Measurements from ENCODE around the gene RBM45.
"Not testable (repeated sequence)": the region's sequence is repeated elsewhere in the genome, so short reads cannot be mapped to it uniquely, and the experiment has no call there.

RBM45 gene, protein sequence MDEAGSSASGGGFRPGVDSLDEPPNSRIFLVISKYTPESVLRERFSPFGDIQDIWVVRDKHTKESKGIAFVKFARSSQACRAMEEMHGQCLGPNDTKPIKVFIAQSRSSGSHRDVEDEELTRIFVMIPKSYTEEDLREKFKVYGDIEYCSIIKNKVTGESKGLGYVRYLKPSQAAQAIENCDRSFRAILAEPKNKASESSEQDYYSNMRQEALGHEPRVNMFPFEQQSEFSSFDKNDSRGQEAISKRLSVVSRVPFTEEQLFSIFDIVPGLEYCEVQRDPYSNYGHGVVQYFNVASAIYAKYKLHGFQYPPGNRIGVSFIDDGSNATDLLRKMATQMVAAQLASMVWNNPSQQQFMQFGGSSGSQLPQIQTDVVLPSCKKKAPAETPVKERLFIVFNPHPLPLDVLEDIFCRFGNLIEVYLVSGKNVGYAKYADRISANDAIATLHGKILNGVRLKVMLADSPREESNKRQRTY

DNA sequence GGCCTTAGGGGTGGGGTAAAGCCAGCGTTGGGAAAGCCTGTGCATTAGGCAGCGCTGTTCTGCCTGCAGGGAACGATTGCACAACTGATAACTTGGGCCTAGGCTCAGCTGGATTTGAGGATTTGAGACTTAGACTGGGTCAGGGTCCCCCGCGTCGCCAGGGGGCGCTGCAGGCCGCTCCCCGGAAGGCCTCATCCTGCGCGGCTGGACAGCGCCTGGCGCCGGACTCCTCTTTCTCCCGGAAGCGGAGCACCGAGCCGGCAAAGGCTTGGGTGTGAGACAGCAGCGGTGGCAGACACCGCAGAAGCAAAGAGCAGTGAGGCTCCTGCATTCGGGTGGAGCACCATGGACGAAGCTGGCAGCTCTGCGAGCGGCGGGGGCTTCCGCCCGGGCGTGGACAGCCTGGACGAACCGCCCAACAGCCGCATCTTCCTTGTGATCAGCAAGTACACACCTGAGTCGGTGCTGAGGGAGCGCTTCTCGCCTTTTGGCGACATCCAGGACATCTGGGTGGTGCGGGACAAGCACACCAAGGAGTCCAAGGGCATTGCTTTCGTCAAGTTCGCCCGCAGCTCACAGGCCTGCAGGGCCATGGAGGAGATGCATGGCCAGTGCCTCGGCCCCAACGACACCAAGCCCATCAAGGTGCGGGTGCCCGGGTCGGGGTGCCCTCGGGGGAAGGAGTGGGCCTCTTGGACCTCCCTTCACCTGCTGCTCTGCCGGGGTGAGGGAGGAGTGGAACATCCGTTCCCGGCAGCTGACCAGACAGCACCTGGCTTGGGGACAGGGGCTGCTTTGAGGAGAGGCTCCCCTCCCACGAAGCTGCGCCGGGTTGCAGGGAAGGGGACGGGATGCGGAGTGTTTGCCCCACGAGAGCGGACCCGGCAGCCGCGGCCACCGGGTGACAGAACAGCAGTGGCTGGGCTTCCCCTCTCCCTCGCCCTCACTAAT, at the start of gene RBM45:
TSS of gene RBM45 (plus strand) at position 236 of the 951 bp plus-strand sequence. CDS start at position 346, 110 bp downstream.
- peak; percentile 75 for DNase-seq (ENCODE audit: low read depth)

DNA sequence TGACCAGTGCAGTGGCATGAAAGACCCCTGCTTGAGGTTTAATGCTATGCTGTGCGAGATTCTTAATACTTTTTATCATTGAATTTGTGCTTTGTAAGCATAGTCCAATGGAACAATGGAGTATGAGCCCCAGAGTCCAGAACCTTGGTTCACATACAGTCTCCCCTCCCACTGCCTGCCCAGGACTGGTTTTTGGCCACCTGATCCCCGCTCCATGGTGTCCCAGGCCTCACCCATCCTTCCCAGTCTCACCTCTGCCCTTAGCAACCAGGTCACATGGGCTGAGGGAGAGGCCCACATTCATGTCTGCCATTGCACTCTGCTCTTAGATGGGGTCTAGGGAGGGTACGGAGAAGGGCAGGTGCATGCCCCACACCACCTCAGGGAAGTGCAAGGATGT, 45.9 kb upstream of the RBM45 start:
- DNase-seq (ENCODE audit: low read depth), result no peak

- no peak for DNase-seq (ENCODE audit: low read depth)
These were observed 45.2 kb upstream of the RBM45 start for GRCh38 chr2:178066890-178067669.

DNA sequence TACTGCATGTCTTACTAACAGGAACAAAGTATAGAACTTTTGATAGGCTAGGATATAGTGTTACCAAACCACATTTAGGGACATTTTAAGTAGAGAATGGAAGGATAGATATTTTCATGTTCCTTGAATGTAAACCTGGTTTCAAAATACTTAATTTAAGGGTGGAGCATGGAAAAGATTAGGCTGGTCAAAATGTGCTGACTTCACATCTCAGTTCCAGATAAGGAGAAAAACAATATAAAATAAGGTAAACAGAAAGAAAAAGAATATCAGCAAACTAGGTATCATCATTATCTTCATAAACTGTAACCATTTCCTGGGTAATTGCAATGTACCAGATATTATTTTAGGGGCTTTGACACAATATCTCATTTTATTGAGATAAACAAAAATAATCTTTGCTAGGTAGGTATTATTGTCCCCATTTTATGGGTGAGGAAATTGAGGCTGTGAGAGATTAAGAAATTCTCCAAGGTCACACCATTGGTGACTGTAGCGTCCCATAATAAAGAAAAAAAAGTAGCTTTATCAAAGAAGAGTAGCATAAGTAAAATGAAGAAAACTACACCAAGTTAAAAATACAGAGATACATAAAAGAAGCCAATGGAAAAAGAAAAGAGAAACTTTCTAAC, 43.3 kb upstream of the RBM45 start:
- DNase-seq (ENCODE audit: low read depth), result no peak

DNA sequence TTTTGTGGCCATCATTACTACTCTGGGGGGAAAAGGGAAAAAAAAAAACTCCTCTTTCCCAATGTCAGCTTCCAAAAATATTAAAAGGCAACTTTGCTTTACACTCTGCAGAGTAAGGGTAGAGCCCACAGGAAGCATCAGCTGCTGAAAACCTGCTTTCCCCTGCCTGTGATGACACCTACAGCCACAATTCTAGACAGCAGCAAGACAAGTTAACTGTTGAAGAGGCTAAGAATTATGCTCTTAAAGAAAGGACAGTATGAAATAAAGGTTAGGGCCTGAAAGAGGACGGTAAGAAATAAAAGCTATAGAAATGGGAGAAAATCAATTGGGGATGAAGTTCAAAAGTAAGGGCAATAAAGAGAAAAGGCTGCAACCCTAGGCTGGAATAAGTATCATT, 42.7 kb upstream of the RBM45 start:
- no peak for DNase-seq (ENCODE audit: low read depth)

- no peak for DNase-seq (ENCODE audit: low read depth)
These were observed 41.4 kb upstream of the RBM45 start for GRCh38 chr2:178070824-178071223.

- no peak for DNase-seq (ENCODE audit: low read depth)
These were observed 40.2 kb upstream of the RBM45 start for GRCh38 chr2:178072000-178072382.

GRCh38 chr2:178072383-178073301, 39.6 kb upstream of the RBM45 start, which contains the start of gene PDE11A:
TSS of gene PDE11A (minus strand) at chr2:178072777. CDS start at chr2:178072437, 340 bp downstream.
- DNase-seq (ENCODE audit: low read depth), result no peak

- no peak for DNase-seq (ENCODE audit: low read depth)
These were observed 37.9 kb upstream of the RBM45 start for GRCh38 chr2:178074123-178075005.

DNA sequence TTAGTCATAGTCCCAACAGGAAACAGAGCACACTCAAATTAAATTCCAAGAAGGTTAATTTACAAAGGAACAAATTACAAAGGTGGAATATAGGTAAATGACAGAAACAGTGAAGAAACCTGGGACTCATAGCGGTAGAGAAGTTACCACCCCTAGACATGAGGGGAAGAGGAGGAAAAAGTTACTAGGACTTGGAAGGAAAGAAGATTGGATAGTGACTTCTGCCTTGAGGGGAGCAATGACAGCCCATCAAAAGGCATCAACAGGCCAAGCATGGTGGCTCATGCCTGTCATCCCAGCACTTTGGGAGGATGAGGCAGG, 37.3 kb upstream of the RBM45 start:
- no peak for DNase-seq (ENCODE audit: low read depth)

- no peak for DNase-seq (ENCODE audit: low read depth)
These were observed 36.1 kb upstream of the RBM45 start for GRCh38 chr2:178076130-178076529.

DNA sequence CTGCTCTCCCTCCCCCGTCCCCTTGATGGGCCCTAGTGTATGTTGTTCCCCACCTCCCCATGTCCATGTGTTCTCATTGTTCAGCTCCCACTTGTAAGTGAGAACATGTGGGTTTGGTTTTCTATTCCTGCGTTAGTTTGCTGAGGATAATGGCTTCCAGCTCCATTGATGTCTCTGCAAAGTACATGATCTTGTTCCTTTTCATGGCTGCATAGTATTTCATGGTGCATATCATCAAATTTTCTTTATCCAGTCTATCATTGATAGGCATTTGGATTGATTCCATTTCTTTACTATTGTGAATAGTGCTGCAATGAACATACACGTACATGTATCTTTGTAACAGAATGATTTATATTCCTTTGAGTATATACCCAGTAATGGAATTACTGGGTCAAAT, 33.0 kb upstream of the RBM45 start:
- not testable (repeated sequence) for DNase-seq (ENCODE audit: low read depth)

DNA sequence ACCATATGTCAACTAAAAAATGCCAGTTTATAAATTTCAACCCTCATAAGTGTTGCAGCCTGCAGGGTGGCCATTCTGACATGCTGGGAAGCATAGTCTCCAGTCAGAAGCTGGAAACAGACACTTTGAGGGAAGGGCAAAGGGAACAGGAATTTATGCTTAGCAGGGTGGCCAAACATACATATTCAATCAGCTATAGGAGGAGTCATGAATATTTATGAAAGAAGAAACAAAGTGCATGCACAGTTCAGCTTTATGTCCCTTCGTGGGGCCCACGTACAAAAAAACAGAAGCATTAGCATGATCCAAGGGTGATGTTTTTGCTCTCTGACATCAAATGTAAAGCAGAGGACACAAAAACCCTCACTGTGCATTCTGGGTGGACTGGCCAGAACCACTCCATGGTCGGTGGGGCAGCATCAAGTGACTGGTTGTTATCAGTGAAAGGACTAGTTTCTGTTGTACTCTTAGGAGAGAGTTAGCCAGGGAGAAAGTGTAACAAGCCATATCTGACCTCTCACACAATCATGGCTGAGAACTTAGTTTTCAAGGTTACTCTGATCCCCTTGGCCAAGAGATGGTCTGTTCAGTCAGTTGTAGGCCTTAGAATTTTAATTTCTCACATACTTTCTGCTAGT, 29.7 kb upstream of the RBM45 start:
- DNase-seq (ENCODE audit: low read depth), result no peak

DNA sequence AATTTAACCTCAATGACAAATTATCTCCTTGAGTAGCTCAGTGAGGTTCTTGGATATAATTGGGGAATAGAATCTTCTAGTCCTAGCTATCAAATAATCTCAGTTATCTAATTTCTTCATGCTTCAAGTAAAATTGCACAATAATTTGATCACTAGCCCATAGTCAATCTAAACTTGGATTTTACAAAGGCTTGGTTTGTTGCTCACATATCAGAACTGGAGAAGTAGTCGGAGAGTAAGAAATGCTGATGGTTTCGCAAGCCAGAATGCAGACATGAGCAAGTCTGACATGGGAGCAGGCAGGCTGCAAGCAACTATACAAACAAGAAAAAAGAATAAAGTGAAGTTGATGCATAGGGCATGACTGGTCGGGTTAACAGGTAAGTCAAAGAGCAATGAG, 28.0 kb upstream of the RBM45 start:
- DNase-seq (ENCODE audit: low read depth), result no peak

- DNase-seq (ENCODE audit: low read depth), result no peak
These were observed 23.4 kb upstream of the RBM45 start for GRCh38 chr2:178088774-178089270.

DNA sequence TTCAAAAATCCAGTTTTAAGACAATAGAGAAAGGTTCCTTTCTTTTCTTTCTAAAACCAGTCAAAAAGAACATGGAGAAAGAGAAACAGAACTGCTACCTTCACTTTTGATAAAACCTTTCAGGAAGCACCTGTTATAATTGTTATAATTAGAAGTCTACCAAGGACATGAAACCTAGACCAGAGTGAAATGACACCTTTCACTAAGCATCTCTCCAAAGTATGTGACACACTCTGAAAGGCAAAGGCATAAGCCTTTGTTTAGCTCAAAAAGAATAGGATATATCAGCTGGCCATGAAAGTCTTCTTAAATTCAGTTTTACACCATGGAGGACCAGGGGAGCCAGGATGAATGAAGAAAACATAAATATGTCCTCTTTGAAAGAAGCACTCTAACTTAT, 18.8 kb upstream of the RBM45 start:
- no peak for DNase-seq (ENCODE audit: low read depth)

DNA sequence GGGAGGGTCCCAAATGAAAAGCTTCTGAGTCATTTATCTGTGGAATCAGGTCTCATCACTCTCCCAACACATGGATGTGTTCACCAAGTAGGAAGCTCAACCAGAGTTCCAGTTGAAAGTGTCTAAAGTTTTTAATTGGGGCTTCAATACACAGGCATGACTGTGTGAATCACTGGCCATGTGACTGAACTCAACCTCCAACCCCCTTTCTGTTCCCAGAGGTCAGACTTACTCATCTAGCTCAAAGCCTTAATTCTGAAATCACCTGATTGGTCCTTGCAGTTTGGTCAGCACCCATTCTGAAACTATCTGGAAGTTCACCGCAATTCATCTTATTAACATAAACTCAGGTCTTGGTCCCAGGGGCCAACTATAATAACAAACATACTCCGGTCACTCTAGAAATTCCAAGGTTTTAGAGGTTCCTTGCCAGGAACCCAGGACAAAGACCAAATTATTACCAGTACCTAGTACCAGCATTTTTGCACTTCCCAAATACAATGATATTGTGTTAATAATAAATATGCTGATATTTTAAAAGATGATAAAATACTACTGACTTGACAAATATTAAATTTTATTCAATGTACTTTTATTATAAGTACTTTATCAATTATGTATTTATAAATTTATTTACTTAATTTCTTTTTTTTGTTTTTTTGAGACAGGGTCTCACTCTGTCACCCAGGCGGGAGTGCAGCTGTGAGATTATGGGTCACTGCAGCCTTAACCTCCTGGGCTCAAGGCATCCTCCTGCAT, 10.7 kb upstream of the RBM45 start:
- DNase-seq (ENCODE audit: low read depth), result no peak

GRCh38 chr2:178105566-178105965, 6.7 kb upstream of the RBM45 start:
- no peak for DNase-seq (ENCODE audit: low read depth)

Data from stimulated activated CD8-positive, alpha-beta memory T cell treated with anti-CD3 and anti-CD28 coated beads, Interleukin-7, amount 100 ng/mL, for 24 hours (primary cell).